GM23248 (cell line): ENCODE measurements around the gene TSPAN14. TPM values are rescaled to one million over a fixed set of nuclear protein-coding genes. Genes with fewer than 3 reads are reported as not detected.

ENCODE experiments used
- DNase-seq: peaks from one replicate; pipeline ENCODE4 v3.0.0-alpha.2; 2015
- H2AFZ ChIP-seq: fragments of 200-600 bp; sonication (generic); 2 replicates; pipeline ENCODE4 v1.6.1; 2016; ENCODE audit warnings: antibody characterized with exemption
- H3F3A ChIP-seq: fragments of 200-600 bp; sonication (generic); 2 replicates; pipeline ENCODE4 v1.6.1; 2016; ENCODE audit warnings: mild to moderate bottlenecking, antibody characterized with exemption, mixed run types; ENCODE audit not compliant: insufficient read depth
- H3K27ac ChIP-seq: fragments of 200-600 bp; sonication (generic); 2 replicates; pipeline ENCODE4 v1.5.1; 2016; ENCODE audit warnings: mild to moderate bottlenecking
- H3K27me3 ChIP-seq: fragments of 200-600 bp; sonication (generic); replicated peaks from 2 replicates; pipeline ENCODE4 v1.6.1; 2016; ENCODE audit warnings: mild to moderate bottlenecking; ENCODE audit not compliant: insufficient read depth
- H3K36me3 ChIP-seq: fragments of 200-600 bp; sonication (generic); 2 replicates; pipeline ENCODE4 v1.6.1; 2016; ENCODE audit warnings: low read depth, mild to moderate bottlenecking
- H3K4me1 ChIP-seq: fragments of 200-600 bp; sonication (generic); 2 replicates; pipeline ENCODE4 v1.6.1; 2016; ENCODE audit warnings: mild to moderate bottlenecking; ENCODE audit not compliant: insufficient read depth
- H3K4me2 ChIP-seq: fragments of 200-600 bp; sonication (generic); one replicate; pipeline ENCODE4 v1.6.1; 2016; ENCODE audit warnings: mild to moderate bottlenecking; ENCODE audit not compliant: unreplicated experiment
- H3K4me3 ChIP-seq: fragments of 200-600 bp; sonication (generic); 2 replicates; pipeline ENCODE4 v1.5.1; 2016; ENCODE audit warnings: mild to moderate bottlenecking
- H3K79me2 ChIP-seq: fragments of 200-600 bp; sonication (generic); 2 replicates; pipeline ENCODE4 v1.6.1; 2016; ENCODE audit warnings: mild to moderate bottlenecking; ENCODE audit not compliant: insufficient read depth
- H3K9ac ChIP-seq: fragments of 200-600 bp; sonication (generic); 2 replicates; pipeline ENCODE4 v1.6.1; 2016; ENCODE audit warnings: mild to moderate bottlenecking
- H3K9me2 ChIP-seq: fragments of 200-600 bp; sonication (generic); 2 replicates; pipeline ENCODE4 v1.6.1; 2016; ENCODE audit warnings: mixed run types, mild to moderate bottlenecking, moderate library complexity; ENCODE audit not compliant: insufficient read depth
- H3K9me3 ChIP-seq: fragments of 200-600 bp; sonication (generic); one replicate; pipeline ENCODE4 v1.6.1; 2017; ENCODE audit warnings: low read depth
- H4K20me1 ChIP-seq: fragments of 200-600 bp; sonication (generic); 2 replicates; pipeline ENCODE4 v1.6.0; 2016; ENCODE audit not compliant: insufficient read depth
- EZH2 ChIP-seq: fragments of 200-600 bp; sonication (generic); IDR thresholded peaks from 2 replicates; pipeline ENCODE4 v1.6.1; 2018; ENCODE audit warnings: antibody characterized with exemption, mild to moderate bottlenecking; ENCODE audit not compliant: insufficient read depth, poor library complexity, severe bottlenecking
- EZH2phosphoT487 ChIP-seq: fragments of 200-600 bp; sonication (generic); IDR thresholded peaks from 2 replicates; pipeline ENCODE4 v1.6.1; 2018; ENCODE audit warnings: antibody characterized with exemption, moderate library complexity, mild to moderate bottlenecking, low read depth; ENCODE audit not compliant: insufficient read depth
- WGBS, 2 experiments: methylation state at CpG; one replicate each; pipeline ENCODE4 v1.1.6; 2015 to 2017; ENCODE audit warnings: low lambda C conversion rate in 2 of 2, low coverage in 1 of 2; ENCODE audit errors: missing lambda C conversion rate in 2 of 2; 5-methylcytosine and 5-hydroxymethylcytosine counted together
- in situ Hi-C: fragments of 300-500 bp; cut with MboI; formaldehyde crosslinking; loops from 2 replicates; pipeline ENCODE4 v1.15.0; 2020
- polyA plus RNA-seq: library from polyadenylated mRNA; unstranded; fragments of >200 nt; fragmentation: Nextera tagmentation; extraction: Ambion mirVana; gene quantifications from 2 replicates; pipeline ENCODE4 v1.2.1, GENCODE V29; 2016
- total RNA-seq: library from RNA; depleted of rRNA; stranded (reverse); fragments of >200 nt; shearing (Covaris generic); gene quantifications from 2 replicates; pipeline ENCODE4 v1.2.3, GENCODE V29; 2014

TSPAN14 gene
- total and polyA plus RNA-seq, 2 experiments from 2014 or later: 14.1 to 23.7 TPM

- H3K4me2 ChIP-seq: no peak overlapping the region
- no peaks in the 10 kb centered on the region; the same call in 1 of the 2 replicates for H4K20me1 ChIP-seq
- no peak overlapping the region for H3K9ac ChIP-seq
- H3K79me2 ChIP-seq: peaks cover 90% of the 10 kb centered on the region
- H3K27me3 ChIP-seq: no peaks in the 10 kb centered on the region
- in situ Hi-C loops: no loop called here
- H3K27ac ChIP-seq: no peak overlapping the region
- H3K36me3 ChIP-seq: no peaks in the 10 kb centered on the region
- no peak for DNase-seq
- H3K9me2 ChIP-seq: no peaks in the 10 kb centered on the region
- TF ChIP-seq EZH2phosphoT487 (no peak), EZH2 (no peak)
- WGBS, 2 experiments: 89 to 95% methylated on average over 7 of the region's 7 CpGs
- H2AFZ ChIP-seq: no peak overlapping the region
- H3K4me3 ChIP-seq: no peak overlapping the region
- peaks cover 11% of the 10 kb centered on the region for H3F3A ChIP-seq
- H3K4me1 ChIP-seq: peaks cover 32% of the 10 kb centered on the region
- no peaks in the 10 kb centered on the region for H3K9me3 ChIP-seq
Measured at GRCh38 chr10:80468806-80469421, 14.8 kb downstream of the TSPAN14 start.

GRCh38 chr10:80470266-80470665 lies 16.2 kb downstream of the TSPAN14 start:
- no peak for DNase-seq
- peaks cover 90% of the 10 kb centered on the region for H3K79me2 ChIP-seq
- 93 to 97% methylated on average over 3 of the region's 3 CpGs for WGBS, 2 experiments
- H3K9me2 ChIP-seq: no peaks in the 10 kb centered on the region
- no peaks in the 10 kb centered on the region; the same call in 1 of the 2 replicates for H4K20me1 ChIP-seq
- no peak overlapping the region for H2AFZ ChIP-seq
- no peak overlapping the region for H3K27ac ChIP-seq
- H3F3A ChIP-seq: peaks cover 10% of the 10 kb centered on the region; the same call in 1 of the 2 replicates
- TF ChIP-seq EZH2 (no peak), EZH2phosphoT487 (no peak)
- no peaks in the 10 kb centered on the region for H3K36me3 ChIP-seq
- no peak overlapping the region for H3K4me2 ChIP-seq
- no peaks in the 10 kb centered on the region for H3K9me3 ChIP-seq
- peaks cover 23% of the 10 kb centered on the region for H3K4me1 ChIP-seq
- no peaks in the 10 kb centered on the region for H3K27me3 ChIP-seq
- H3K9ac ChIP-seq: no peak overlapping the region
- no peak overlapping the region for H3K4me3 ChIP-seq
- in situ Hi-C loops: no loop called here

GRCh38 chr10:80471001-80471400 lies 16.9 kb downstream of the TSPAN14 start:
- Histone ChIP-seq H3F3A (peaks cover 10% of the 10 kb centered on the region; the same call in 1 of the 2 replicates), H4K20me1 (no peaks in the 10 kb centered on the region; the same call in 1 of the 2 replicates), H3K9me2 (no peaks in the 10 kb centered on the region), H3K4me2 (no peak overlapping the region), H3K9ac (no peak overlapping the region), H3K9me3 (no peaks in the 10 kb centered on the region), H3K4me3 (no peak overlapping the region), H3K79me2 (peaks cover 90% of the 10 kb centered on the region), H2AFZ (no peak overlapping the region), H3K27me3 (no peaks in the 10 kb centered on the region), H3K27ac (no peak overlapping the region), H3K4me1 (peaks cover 20% of the 10 kb centered on the region), H3K36me3 (no peaks in the 10 kb centered on the region)
- no peak for DNase-seq
- TF ChIP-seq EZH2: no peak
- no peak for TF ChIP-seq EZH2phosphoT487
- in situ Hi-C loops: no loop called here
- whole genome bisulfite sequencing, 2 experiments: 96% methylated on average over 3 of the region's 3 CpGs

- H3K36me3 ChIP-seq: no peaks in the 10 kb centered on the region
- no peak for DNase-seq
- H3F3A ChIP-seq: peaks cover 10% of the 10 kb centered on the region; the same call in 1 of the 2 replicates
- H3K79me2 ChIP-seq: peaks cover 90% of the 10 kb centered on the region
- no peak for TF ChIP-seq EZH2
- no peak for TF ChIP-seq EZH2phosphoT487
- peaks cover 20% of the 10 kb centered on the region for H3K4me1 ChIP-seq
- no peaks in the 10 kb centered on the region; the same call in 1 of the 2 replicates for H4K20me1 ChIP-seq
- no peaks in the 10 kb centered on the region for H3K9me2 ChIP-seq
- H3K27me3 ChIP-seq: no peaks in the 10 kb centered on the region
- peak overlapping the region; percentile 35 for H3K27ac ChIP-seq
- in situ Hi-C loops: no loop called here
- H3K4me2 ChIP-seq: peak overlapping the region; percentile 8
- no peak overlapping the region for H3K9ac ChIP-seq
- no peak overlapping the region for H2AFZ ChIP-seq
- WGBS, 2 experiments: 87 to 90% methylated on average over 4 of the region's 4 CpGs
- no peaks in the 10 kb centered on the region for H3K9me3 ChIP-seq
- no peak overlapping the region for H3K4me3 ChIP-seq
Measured at GRCh38 chr10:80471715-80472233, 17.7 kb downstream of the TSPAN14 start.
